ENCODE data around the gene UGT1A7. TPM values are rescaled to one million over a fixed set of nuclear protein-coding genes. Genes with fewer than 3 reads are reported as not detected.

UGT1A7 gene
- total RNA-seq, 1 donor from 2014 or later = not detected

- Mint-ChIP-seq H3K27ac (ENCODE audit: unreplicated experiment) (no peak overlapping the region), H3K4me3 (ENCODE audit: unreplicated experiment) (no peak overlapping the region), H3K9me3 (ENCODE audit: unreplicated experiment) (no peaks in the 10 kb centered on the region), H3K4me1 (ENCODE audit: unreplicated experiment) (peaks cover 4% of the 10 kb centered on the region), H3K36me3 (ENCODE audit: low read depth, unreplicated experiment) (no peaks in the 10 kb centered on the region), H3K27me3 (ENCODE audit: unreplicated experiment) (no peaks in the 10 kb centered on the region)
- TF ChIP-seq CTCF (IDR thresholded peaks at IDR 0.05; ENCODE audit: unreplicated experiment) = no peak
- DNase-seq (ENCODE audit: low spot score) = no peak
These were observed 24.3 kb downstream of the UGT1A7 start for GRCh38 chr2:233705911-233706506.

- no peaks in the 10 kb centered on the region for H3K36me3 Mint-ChIP-seq (ENCODE audit: low read depth, unreplicated experiment)
- H3K27me3 Mint-ChIP-seq (ENCODE audit: unreplicated experiment) = no peaks in the 10 kb centered on the region
- TF ChIP-seq CTCF (IDR thresholded peaks at IDR 0.05; ENCODE audit: unreplicated experiment) = no peak
- no peak for DNase-seq (ENCODE audit: low spot score)
- H3K4me3 Mint-ChIP-seq (ENCODE audit: unreplicated experiment) = no peak overlapping the region
- no peak overlapping the region for H3K27ac Mint-ChIP-seq (ENCODE audit: unreplicated experiment)
- no peaks in the 10 kb centered on the region for H3K9me3 Mint-ChIP-seq (ENCODE audit: unreplicated experiment)
- H3K4me1 Mint-ChIP-seq (ENCODE audit: unreplicated experiment) = peaks cover 4% of the 10 kb centered on the region
These were observed 25.0 kb downstream of the UGT1A7 start for GRCh38 chr2:233706720-233707119.

- no peak for TF ChIP-seq CTCF (IDR thresholded peaks at IDR 0.05; ENCODE audit: unreplicated experiment)
- Mint-ChIP-seq H3K4me1 (ENCODE audit: unreplicated experiment) (no peaks in the 10 kb centered on the region), H3K27me3 (ENCODE audit: unreplicated experiment) (no peaks in the 10 kb centered on the region), H3K27ac (ENCODE audit: unreplicated experiment) (no peak overlapping the region), H3K4me3 (ENCODE audit: unreplicated experiment) (no peak overlapping the region), H3K36me3 (ENCODE audit: low read depth, unreplicated experiment) (no peaks in the 10 kb centered on the region), H3K9me3 (ENCODE audit: unreplicated experiment) (no peaks in the 10 kb centered on the region)
- DNase-seq (ENCODE audit: low spot score) = no peak
These were observed 26.4 kb downstream of the UGT1A7 start for GRCh38 chr2:233707940-233708644.

- no peak for DNase-seq (ENCODE audit: low spot score)
- H3K4me1 Mint-ChIP-seq (ENCODE audit: unreplicated experiment) = no peaks in the 10 kb centered on the region
- H3K4me3 Mint-ChIP-seq (ENCODE audit: unreplicated experiment) = no peak overlapping the region
- no peaks in the 10 kb centered on the region for H3K9me3 Mint-ChIP-seq (ENCODE audit: unreplicated experiment)
- TF ChIP-seq CTCF (IDR thresholded peaks at IDR 0.05; ENCODE audit: unreplicated experiment) = no peak
- H3K27ac Mint-ChIP-seq (ENCODE audit: unreplicated experiment) = no peak overlapping the region
- no peaks in the 10 kb centered on the region for H3K36me3 Mint-ChIP-seq (ENCODE audit: low read depth, unreplicated experiment)
- H3K27me3 Mint-ChIP-seq (ENCODE audit: unreplicated experiment) = no peaks in the 10 kb centered on the region
These were observed 27.2 kb downstream of the UGT1A7 start for GRCh38 chr2:233708942-233709341.

GRCh38 chr2:233711312-233712008 lies 29.8 kb downstream of the UGT1A7 start:
- peak; percentile 89 for DNase-seq (ENCODE audit: low spot score)
- Mint-ChIP-seq H3K36me3 (ENCODE audit: low read depth, unreplicated experiment) (no peaks in the 10 kb centered on the region), H3K9me3 (ENCODE audit: unreplicated experiment) (no peaks in the 10 kb centered on the region), H3K27me3 (ENCODE audit: unreplicated experiment) (no peaks in the 10 kb centered on the region), H3K4me1 (ENCODE audit: unreplicated experiment) (no peaks in the 10 kb centered on the region), H3K27ac (ENCODE audit: unreplicated experiment) (no peak overlapping the region), H3K4me3 (ENCODE audit: unreplicated experiment) (no peak overlapping the region)
- TF ChIP-seq CTCF (IDR thresholded peaks at IDR 0.05; ENCODE audit: unreplicated experiment) = peak; percentile 85
